ENCODE results near the gene EVPL.
"Not testable (repeated sequence)": the region's sequence is repeated elsewhere in the genome, so short reads cannot be mapped to it uniquely, and the experiment has no call there.

EVPL gene

DNA sequence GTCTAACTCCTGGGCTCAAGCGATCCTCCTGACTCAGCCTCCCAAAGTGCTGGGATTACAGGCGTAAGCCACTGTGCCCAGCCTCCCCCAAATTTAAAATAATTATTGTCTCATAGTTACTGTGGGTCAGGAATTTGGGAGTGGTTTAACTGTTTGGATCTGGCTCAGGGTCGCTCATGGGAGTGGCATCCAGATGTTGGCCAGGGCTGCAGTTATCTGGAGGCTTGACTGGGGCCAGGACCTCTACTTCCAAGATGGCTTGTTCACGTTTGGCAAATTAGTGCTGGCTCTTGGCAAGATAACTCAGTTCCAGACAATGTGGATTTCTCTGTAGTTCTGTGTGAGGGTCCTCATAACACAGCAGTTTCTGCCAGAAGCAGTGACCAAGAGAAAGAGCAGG is 40.1 kb downstream of the EVPL start:
- no peak overlapping the region for H3K4me3 ChIP-seq (ENCODE audit: low read depth in 1 of 2, low read length in 2 of 2)
- H3K4me1 ChIP-seq (ENCODE audit: control insufficient read depth in 1 of 2, insufficient read depth in 2 of 2, low read length in 2 of 2) = peaks cover 0 to 4% of the 10 kb centered on the region in 2 donors

DNA sequence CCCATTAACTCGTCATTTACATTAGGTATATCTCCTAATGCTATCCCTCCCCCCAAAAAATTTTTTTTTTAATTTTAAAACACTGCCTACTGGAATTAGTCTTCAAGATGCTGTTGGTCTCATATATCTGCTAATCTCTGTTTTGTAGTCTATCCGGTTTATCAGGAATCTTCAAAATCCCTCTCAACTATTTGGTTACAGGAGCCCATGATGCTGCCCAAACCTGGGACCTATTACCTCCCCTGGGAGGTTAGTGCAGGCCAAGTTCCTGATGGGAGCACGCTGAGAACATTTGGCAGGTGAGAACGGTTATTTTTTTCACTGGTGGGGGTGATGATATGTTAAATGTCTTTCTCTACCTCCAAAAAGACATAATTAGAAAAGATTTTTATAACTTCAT is 41.1 kb downstream of the EVPL start:
- H3K36me3 ChIP-seq (ENCODE audit: control insufficient read depth in 1 of 2, insufficient read depth in 2 of 2, low read length in 2 of 2) = no peaks in the 10 kb centered on the region
- no peaks in the 10 kb centered on the region for H3K9me3 ChIP-seq (ENCODE audit: control insufficient read depth in 1 of 2, low read length in 2 of 2)
- no peak overlapping the region for H3K4me3 ChIP-seq (ENCODE audit: low read depth in 1 of 2, low read length in 2 of 2)
- no peak overlapping the region for H3K27ac ChIP-seq (ENCODE audit: low read length)
- H3K4me1 ChIP-seq (ENCODE audit: control insufficient read depth in 1 of 2, insufficient read depth in 2 of 2, low read length in 2 of 2) = peaks cover 0 to 4% of the 10 kb centered on the region in 2 donors
- H3K27me3 ChIP-seq (ENCODE audit: low read depth, low read length) = no peaks in the 10 kb centered on the region

More for the DNA sequence above, 40.1 kb downstream of the EVPL start:
- H3K27me3 ChIP-seq (ENCODE audit: low read depth, low read length) = no peaks in the 10 kb centered on the region
- H3K27ac ChIP-seq (ENCODE audit: low read length) = no peak overlapping the region
- H3K9me3 ChIP-seq (ENCODE audit: control insufficient read depth in 1 of 2, low read length in 2 of 2) = no peaks in the 10 kb centered on the region
- H3K36me3 ChIP-seq (ENCODE audit: control insufficient read depth in 1 of 2, insufficient read depth in 2 of 2, low read length in 2 of 2) = peaks cover 0 to 8% of the 10 kb centered on the region in 2 donors

DNA sequence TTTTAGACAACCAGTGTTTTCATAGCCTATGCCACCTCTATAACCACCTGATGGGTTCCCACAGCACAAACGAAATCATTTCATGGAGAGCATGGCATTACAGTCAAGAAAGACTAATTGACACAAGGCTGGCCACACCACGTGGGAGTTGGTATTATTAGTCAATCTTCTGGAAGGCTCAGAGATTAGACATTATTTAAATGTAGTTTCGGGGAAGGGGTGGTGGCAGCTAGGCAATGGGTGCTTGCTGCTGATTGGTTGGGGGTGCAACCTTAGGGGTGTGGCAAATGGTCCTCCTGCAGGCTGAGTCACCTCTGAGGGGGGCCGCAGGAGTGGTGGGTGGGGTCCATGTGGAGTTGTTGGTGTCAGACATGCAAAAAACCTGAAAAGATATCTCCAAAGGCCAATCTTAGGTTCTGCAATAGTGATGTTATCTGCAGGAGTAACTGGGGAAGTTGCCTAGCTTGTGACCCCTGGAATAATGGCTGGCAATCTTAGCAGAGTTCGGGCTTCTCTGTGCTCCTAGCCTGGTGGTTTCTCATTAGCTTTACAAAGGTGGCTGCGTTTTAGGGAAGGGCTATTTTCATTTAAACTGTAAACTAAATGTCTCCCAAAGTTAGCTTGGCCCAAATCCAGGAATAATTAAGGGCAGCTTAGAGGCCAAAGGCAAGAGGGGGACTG is 43.5 kb downstream of the EVPL start:
- no peaks in the 10 kb centered on the region for H3K9me3 ChIP-seq (ENCODE audit: control insufficient read depth in 1 of 2, low read length in 2 of 2)
- no peak overlapping the region for H3K27ac ChIP-seq (ENCODE audit: low read length)
- H3K27me3 ChIP-seq (ENCODE audit: low read depth, low read length) = no peaks in the 10 kb centered on the region
- no peak overlapping the region for H3K4me3 ChIP-seq (ENCODE audit: low read depth in 1 of 2, low read length in 2 of 2)
- peaks cover 0 to 7% of the 10 kb centered on the region in 2 donors for H3K36me3 ChIP-seq (ENCODE audit: control insufficient read depth in 1 of 2, insufficient read depth in 2 of 2, low read length in 2 of 2)
- peaks cover 0 to 10% of the 10 kb centered on the region in 2 donors for H3K4me1 ChIP-seq (ENCODE audit: control insufficient read depth in 1 of 2, insufficient read depth in 2 of 2, low read length in 2 of 2)

DNA sequence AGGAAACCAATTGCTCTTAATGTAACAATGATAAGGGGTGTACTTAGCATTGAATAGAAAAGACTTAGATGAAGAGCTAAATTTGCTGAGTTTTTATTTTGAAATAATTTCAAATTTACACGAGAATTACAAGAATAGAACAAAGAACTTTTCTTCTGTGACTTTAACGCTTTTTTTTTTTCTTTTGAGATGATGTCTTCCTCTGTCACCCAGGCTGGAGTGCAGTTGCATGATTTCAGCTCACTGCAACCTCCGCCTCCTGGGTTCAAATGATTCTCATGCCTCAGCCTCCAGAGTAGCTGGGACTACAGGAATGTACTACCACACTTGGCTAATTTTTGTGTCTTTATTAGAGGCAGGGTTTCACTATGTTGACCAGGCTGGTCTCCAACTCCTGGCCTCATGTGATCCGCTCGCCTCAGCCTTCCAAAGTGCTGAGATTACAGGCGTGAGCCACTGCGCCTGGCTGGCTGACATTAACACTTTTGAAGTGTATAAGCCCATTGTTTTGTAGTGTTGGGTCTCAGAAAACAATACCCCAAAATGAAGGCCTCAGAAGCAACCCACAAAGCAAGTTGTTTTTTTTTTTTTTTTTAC is 46.0 kb downstream of the EVPL start:
- H3K4me1 ChIP-seq (ENCODE audit: control insufficient read depth in 1 of 2, insufficient read depth in 2 of 2, low read length in 2 of 2) = peaks cover 0 to 25% of the 10 kb centered on the region in 2 donors
- peaks cover 0 to 9% of the 10 kb centered on the region in 2 donors for H3K36me3 ChIP-seq (ENCODE audit: control insufficient read depth in 1 of 2, insufficient read depth in 2 of 2, low read length in 2 of 2)
- no peaks in the 10 kb centered on the region for H3K27me3 ChIP-seq (ENCODE audit: low read depth, low read length)
- H3K9me3 ChIP-seq (ENCODE audit: control insufficient read depth in 1 of 2, low read length in 2 of 2) = no peaks in the 10 kb centered on the region
- no peak overlapping the region for H3K4me3 ChIP-seq (ENCODE audit: low read depth in 1 of 2, low read length in 2 of 2)
- no peak overlapping the region for H3K27ac ChIP-seq (ENCODE audit: low read length)

DNA sequence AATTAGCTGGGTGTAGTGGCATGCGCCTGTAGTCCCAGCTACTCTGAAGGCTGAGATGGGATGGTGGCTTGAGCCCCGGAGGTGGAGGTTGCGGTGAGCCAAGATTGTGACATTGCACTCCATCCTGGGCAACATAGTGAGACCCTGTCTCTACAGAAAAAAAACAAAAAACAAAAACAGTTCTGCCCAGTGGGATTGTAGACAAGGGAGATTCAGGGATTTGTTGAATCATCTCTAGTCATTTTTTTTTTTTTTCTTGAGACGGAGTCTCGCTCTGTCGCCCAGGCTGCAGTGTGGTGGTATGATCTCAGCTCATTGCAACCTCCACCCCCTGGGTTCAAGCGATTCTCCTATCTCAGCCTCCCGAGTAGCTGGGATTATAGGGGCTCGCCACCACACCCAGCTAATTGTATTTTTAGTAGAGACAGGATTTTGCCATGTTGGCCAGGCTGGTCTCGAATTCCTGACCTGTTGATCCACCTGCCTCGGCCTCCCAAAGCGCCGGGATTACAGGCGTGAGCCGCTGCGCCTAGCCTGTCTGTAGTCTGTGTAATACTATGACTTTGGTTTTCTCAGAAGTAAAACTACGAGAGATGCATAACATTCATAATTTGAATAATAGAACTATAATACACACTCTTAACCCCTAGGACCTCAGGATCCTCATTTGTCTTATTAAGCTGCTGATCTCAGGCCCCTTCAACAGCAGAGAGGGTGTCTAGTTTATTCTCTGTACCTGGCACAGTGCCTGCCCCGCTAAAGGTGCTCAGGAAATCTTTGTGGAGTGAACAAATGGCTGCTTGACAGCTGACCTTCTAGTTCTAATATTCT is 46.7 kb downstream of the EVPL start:
- Histone ChIP-seq H3K9me3 (ENCODE audit: control insufficient read depth in 1 of 2, low read length in 2 of 2) (no peaks in the 10 kb centered on the region), H3K36me3 (ENCODE audit: control insufficient read depth in 1 of 2, insufficient read depth in 2 of 2, low read length in 2 of 2) (peaks cover 0 to 9% of the 10 kb centered on the region in 2 donors), H3K27me3 (ENCODE audit: low read depth, low read length) (no peaks in the 10 kb centered on the region), H3K27ac (ENCODE audit: low read length) (peak overlapping the region; percentile 100), H3K4me1 (ENCODE audit: control insufficient read depth in 1 of 2, insufficient read depth in 2 of 2, low read length in 2 of 2) (peaks cover 0 to 27% of the 10 kb centered on the region in 2 donors), H3K4me3 (ENCODE audit: low read depth in 1 of 2, low read length in 2 of 2) (peak overlapping the region; percentile 80)

DNA sequence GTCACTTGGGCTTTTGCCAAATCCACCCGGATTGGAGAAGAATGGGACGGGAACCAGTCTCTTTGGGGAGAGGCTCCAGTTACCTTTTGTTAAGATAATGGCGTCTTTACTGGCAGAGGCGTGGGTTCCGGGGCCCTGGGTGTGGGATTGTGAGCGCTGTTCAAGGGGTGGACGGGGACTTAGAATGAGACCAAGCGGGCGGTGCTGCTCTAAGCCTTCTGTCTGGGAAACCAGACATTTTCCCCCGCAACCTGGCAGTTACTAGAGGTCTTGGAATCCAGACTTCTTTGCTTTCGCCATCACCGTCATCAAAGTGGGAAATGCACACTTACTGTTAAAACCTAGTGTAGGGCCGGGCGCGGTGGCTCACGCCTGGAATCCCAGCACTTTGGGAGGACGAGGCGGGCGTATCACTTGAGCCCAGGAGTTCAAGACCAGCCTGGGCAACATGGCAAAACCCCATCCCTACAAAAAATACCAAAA is 47.4 kb downstream of the EVPL start:
- Histone ChIP-seq H3K27ac (ENCODE audit: low read length) (peak overlapping the region; percentile 100), H3K27me3 (ENCODE audit: low read depth, low read length) (no peaks in the 10 kb centered on the region), H3K36me3 (ENCODE audit: control insufficient read depth in 1 of 2, insufficient read depth in 2 of 2, low read length in 2 of 2) (peaks cover 0 to 9% of the 10 kb centered on the region in 2 donors), H3K9me3 (ENCODE audit: control insufficient read depth in 1 of 2, low read length in 2 of 2) (no peaks in the 10 kb centered on the region), H3K4me3 (ENCODE audit: low read depth in 1 of 2, low read length in 2 of 2) (peak overlapping the region; percentile 80), H3K4me1 (ENCODE audit: control insufficient read depth in 1 of 2, insufficient read depth in 2 of 2, low read length in 2 of 2) (peaks cover 0 to 27% of the 10 kb centered on the region in 2 donors)

DNA sequence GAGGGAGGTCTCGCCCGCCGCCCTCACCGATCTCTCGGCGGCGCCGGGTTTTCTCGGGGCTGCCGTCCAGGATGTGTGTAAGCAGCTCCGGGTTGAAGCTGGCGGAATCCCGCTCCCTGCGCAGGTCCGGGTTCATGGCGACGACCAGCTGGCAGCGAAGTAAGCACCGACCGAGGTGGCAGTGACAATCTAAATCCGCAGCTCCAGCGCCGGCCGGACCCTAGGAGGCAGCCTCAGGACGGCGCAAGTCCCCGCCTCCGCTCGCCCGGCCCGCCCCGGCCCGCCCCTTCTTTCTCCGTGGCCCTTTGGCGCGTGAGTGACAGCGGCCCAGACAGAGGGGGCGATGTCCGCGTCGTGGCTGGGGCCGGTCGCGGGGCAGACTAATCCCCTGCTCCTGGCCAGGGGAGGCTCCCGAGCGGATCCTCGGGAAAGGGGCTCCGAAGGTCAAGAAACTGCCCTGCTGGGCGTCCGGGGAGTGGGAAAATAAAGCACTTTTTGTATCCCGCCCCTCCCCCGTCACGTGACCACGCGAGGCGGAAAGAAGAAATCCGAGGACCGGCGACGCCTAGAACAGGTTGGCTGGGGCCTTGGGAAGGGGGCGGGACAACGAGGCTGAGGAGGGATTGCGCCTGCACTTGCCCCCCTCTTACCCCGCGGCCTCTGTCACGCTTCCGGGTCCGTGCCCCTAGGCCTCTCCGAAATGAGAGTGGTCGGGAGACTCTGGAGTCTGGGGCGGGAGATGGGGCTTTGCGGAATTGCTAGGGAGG is 48.0 kb downstream of the EVPL start, which contains the start of the genes ACOX1 and TEN1:
Gene ACOX1, minus strand, starts transcription at position 229 of the 767 bp plus-strand sequence. Its CDS starts 93 bp downstream, at position 136.
Gene TEN1, plus strand, starts transcription at position 303 of the 767 bp plus-strand sequence. CDS start 6,953 bp downstream, outside the sequence.
- Histone ChIP-seq H3K27ac (ENCODE audit: low read length) (peak within 1 kb of the TSS; percentile 100), H3K4me3 (ENCODE audit: low read depth in 1 of 2, low read length in 2 of 2) (peak within 1 kb of the TSS; percentile 80), H3K36me3 (ENCODE audit: control insufficient read depth in 1 of 2, insufficient read depth in 2 of 2, low read length in 2 of 2) (peaks cover 0 to 9% of the 10 kb centered on the region in 2 donors), H3K27me3 (ENCODE audit: low read depth, low read length) (no peaks in the 10 kb centered on the region), H3K4me1 (ENCODE audit: control insufficient read depth in 1 of 2, insufficient read depth in 2 of 2, low read length in 2 of 2) (peaks cover 0 to 28% of the 10 kb centered on the region in 2 donors), H3K9me3 (ENCODE audit: control insufficient read depth in 1 of 2, low read length in 2 of 2) (no peaks in the 10 kb centered on the region)

DNA sequence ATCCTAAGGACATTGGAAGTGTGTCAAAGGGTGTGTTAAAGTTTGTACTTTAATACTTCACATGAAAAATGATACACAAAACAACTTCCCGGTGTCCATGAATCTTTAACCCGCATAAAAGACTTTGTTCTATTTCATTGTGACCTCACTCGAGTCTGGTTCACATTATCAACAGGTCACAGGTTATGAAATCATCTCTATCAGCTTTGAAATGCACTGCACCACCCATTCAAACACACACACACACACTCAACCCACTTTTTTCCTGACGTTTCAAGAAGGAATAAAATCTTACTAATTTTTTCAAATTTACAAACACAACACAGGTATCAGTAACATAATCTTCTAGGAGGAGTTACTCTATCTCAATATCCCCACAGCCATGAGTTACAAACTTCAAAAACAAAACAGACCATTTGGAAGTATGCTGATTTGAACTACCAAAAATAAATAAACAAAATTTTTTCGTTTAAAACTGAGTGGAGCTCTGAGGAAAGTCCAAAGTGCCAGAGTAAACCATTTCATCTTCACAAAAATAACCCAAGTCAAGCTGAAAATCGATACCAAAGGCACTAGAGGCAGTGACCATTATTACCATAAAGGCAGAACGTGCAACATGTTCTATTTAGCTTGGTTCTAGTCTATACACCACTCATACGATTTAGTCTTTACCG is 50.8 kb downstream of the EVPL start:
- H3K9me3 ChIP-seq (ENCODE audit: control insufficient read depth in 1 of 2, low read length in 2 of 2) = no peaks in the 10 kb centered on the region
- peaks cover 0 to 26% of the 10 kb centered on the region in 2 donors for H3K4me1 ChIP-seq (ENCODE audit: control insufficient read depth in 1 of 2, insufficient read depth in 2 of 2, low read length in 2 of 2)
- H3K27ac ChIP-seq (ENCODE audit: low read length) = peak overlapping the region; percentile 68
- no peaks in the 10 kb centered on the region for H3K27me3 ChIP-seq (ENCODE audit: low read depth, low read length)
- peaks cover 9 to 11% of the 10 kb centered on the region in 2 donors for H3K36me3 ChIP-seq (ENCODE audit: control insufficient read depth in 1 of 2, insufficient read depth in 2 of 2, low read length in 2 of 2)
- peak overlapping the region; percentile 14 to 41 for H3K4me3 ChIP-seq (ENCODE audit: low read depth in 1 of 2, low read length in 2 of 2)

DNA sequence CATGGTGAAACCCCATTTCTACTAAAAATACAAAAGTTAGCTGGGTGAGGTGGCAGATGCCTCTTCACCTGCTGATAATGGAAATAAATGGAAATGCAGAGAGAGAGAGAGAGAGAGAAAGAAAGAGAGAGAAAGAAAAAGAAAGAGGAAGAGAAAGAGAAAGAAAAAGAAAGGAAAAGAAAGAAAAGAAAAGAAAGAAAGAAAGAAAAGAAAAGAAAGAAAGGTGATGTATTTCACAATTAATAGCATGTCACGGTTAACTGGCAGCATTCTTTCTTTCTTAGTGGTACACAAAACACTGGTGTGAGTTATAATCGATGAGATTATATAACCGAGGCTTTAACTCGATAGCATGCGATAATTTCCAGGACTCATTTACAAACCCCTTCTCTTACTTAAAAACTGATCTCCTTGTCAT is 51.3 kb downstream of the EVPL start:
- Histone ChIP-seq H3K27me3 (ENCODE audit: low read depth, low read length) (no peaks in the 10 kb centered on the region), H3K9me3 (ENCODE audit: control insufficient read depth in 1 of 2, low read length in 2 of 2) (no peaks in the 10 kb centered on the region), H3K27ac (ENCODE audit: low read length) (peak overlapping the region; percentile 68), H3K4me1 (ENCODE audit: control insufficient read depth in 1 of 2, insufficient read depth in 2 of 2, low read length in 2 of 2) (peaks cover 0 to 26% of the 10 kb centered on the region in 2 donors), H3K4me3 (ENCODE audit: low read depth in 1 of 2, low read length in 2 of 2) (peak overlapping the region; percentile 14 to 41), H3K36me3 (ENCODE audit: control insufficient read depth in 1 of 2, insufficient read depth in 2 of 2, low read length in 2 of 2) (peaks cover 9 to 11% of the 10 kb centered on the region in 2 donors)

DNA sequence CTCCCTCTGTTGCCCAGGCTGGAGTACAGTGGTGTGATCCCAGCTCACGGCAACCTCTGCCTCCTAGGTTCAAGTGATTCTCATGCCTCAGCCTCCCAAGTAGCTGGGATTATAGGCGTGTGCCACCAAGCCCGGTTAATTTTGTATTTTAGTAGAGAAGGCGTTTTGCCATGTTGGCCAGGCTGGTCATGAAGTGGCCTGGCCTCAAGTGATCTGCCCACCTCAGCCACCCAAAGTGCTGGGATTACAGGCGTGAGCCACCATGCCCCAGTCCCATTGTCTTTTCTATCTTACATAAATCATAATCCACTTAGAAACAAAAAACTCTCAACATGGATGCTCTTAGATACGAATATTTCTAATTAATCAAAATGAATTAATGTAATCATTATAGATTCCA is 51.9 kb downstream of the EVPL start:
- not testable (repeated sequence) for H3K27me3 ChIP-seq (ENCODE audit: low read depth, low read length); H3K9me3 ChIP-seq (ENCODE audit: control insufficient read depth in 1 of 2, low read length in 2 of 2); H3K4me3 ChIP-seq (ENCODE audit: low read depth in 1 of 2, low read length in 2 of 2)
- H3K27ac ChIP-seq (ENCODE audit: low read length) = peak overlapping the region; percentile 68
- H3K4me1 ChIP-seq (ENCODE audit: control insufficient read depth in 1 of 2, insufficient read depth in 2 of 2, low read length in 2 of 2) = peaks cover 0 to 22% of the 10 kb centered on the region in 2 donors
- peaks cover 9 to 11% of the 10 kb centered on the region in 2 donors for H3K36me3 ChIP-seq (ENCODE audit: control insufficient read depth in 1 of 2, insufficient read depth in 2 of 2, low read length in 2 of 2)

All from muscle layer of duodenum (tissue), 2 donors.